H4 (cell line): ENCODE results near the gene TAS1R1. TPM values are rescaled to one million over a fixed set of nuclear protein-coding genes. Genes with fewer than 3 reads are reported as not detected.
"Not testable (repeated sequence)": the region's sequence is repeated elsewhere in the genome, so short reads cannot be mapped to it uniquely, and the experiment has no call there.

Experiments used
- DNase-seq: peaks from one replicate; pipeline ENCODE4 v3.0.0-alpha.2; 2015; ENCODE audit warnings: low spot score
- total RNA-seq: library from RNA; depleted of rRNA; stranded (reverse); fragments of >200 nt; shearing (Covaris generic); gene quantifications from 2 replicates; pipeline ENCODE4 v1.2.3, GENCODE V29; 2014

The TAS1R1 gene
- total RNA-seq, 1 experiment from 2014 or later = not detected

DNA sequence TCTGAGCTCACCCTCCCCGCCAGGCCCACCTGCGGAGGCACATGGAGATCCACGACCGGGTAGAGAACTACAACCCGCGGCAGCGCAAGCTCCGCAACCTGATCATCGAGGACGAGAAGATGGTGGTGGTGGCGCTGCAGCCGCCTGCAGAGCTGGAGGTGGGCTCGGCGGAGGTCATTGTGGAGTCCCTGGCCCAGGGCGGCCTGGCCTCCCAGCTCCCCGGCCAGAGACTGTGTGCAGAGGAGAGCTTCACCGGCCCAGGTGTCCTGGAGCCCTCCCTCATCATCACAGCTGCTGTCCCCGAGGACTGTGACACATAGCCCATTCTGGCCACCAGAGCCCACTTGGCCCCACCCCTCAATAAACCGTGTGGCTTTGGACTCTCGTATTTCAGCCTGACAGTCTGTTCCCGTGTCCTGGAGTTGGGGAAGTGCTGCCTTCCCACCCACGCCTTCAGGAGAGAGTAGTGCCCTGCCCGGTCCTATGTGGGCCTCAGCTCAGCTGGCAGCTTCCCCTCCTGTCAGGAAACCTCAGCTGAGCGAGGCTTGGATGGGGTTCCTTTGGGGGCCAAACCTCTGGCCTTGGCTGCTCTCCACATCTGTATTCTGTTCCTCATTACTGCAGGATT lies 33.9 kb downstream of the TAS1R1 start:
- no peak for DNase-seq

DNA sequence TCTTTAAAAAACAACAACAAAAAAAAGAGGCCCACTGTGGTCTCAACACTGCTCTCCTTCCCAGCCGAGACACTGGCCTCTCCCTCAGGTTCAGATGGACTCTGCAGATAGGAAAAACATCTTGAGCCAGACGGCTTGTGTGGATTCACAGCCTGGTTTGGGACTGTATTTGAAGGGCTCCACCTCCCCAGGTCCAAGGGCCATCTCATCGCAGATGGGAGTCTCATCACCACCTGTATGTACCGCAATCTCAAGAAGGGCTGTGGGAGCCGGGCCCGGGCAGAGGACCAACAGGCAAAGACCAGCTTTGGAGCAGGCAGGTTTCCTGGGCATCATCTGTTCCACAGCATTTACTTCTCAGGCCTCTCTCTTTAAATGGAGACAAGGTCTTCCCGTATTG lies 34.9 kb downstream of the TAS1R1 start:
- DNase-seq = no peak

DNA sequence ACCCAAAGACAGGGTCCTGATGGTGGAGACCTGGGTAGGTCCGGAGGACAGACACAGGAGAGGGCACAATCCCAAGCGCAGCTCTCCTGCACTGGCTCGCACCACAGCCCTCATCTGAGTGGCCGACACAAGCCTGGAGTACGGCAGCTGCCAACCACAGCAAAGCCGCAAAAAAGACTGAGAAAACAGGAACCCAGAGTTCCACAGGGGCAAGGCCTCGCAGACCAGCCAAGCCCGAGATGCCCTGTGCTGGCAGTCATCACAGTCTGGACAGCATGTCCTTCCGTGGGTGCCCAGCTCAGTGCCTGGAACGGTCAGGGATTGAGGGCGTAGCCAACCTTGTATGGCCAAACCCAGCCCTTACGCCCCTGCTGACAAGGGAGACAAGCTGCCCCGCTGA lies 36.1 kb downstream of the TAS1R1 start:
- DNase-seq = no peak

DNA sequence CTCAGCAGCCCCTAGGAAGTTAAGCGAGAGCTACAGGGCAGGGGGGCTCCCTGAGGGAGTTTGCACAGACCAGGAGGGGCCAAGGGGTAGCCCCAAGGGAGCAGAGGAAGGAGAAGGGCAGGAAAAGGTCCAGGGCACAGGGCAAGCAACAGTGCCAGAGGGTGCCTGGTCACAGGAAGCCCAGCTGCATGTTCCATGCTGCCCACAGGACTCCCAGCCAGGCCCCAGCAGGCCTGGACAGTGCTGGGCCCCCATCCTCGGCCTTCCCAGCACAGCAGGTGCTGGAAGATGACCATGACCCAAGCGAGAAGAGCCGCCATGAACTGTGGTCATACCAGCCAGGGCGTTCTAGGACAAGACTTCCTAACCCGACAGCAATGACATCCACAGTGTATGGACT lies 36.5 kb downstream of the TAS1R1 start:
- DNase-seq = no peak

GRCh38 chr1:6592441-6592840 lies 37.3 kb downstream of the TAS1R1 start:
- DNase-seq = no peak

DNA sequence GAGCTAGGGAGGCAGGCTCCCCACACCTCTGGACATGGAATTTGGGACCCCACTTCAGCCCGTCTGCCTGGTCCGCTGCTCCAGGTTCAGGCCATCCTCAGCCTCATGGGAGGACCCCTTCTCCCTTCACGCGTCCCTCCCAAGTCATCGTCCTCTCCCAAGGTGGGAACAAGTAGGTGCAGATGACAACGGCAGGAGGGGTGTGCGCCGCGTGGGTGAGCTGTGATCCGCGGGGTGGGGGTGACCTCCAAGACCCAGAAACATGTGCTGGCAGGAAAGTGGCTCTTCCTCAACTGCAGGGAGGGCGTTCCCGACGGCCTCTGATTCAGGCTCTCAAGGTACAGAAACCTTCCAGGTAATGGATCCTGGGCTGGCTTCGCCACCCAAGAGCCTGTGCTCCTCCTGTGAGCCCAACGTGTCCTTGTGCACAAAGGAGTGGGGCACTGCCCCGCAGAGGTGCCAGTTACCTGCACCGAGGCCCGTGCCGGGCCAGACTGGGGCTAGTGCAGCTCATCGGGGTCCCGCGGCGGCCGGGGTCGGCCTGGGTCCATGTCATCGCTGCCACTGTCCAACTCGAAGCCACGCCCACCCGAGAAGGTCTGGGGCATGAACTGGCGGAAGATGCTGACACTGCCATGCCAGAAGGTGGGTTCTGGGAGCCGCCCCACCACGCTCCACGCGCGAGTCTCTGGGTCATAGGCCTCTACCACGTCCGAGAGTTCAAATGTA lies 37.9 kb downstream of the TAS1R1 start:
- DNase-seq = no peak

DNA sequence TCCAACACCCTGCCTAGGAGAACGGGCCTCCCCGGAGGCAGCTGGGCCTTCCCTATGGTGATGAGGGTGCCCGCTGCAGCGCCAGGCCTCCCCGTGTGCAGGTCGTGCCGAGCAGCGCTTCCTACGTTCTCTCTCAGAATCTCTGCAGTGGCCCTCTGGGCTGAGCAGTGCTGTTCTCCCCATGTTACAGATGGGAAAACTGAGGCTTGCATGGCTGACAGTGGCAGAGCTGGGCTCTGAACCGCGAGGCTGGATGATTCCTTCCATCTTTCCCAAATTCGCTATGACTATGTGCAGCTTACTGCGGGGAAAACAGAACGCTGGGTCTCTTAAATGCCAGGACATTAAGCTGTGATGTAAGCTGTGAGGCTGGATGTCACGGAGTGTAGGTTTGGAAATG lies 38.7 kb downstream of the TAS1R1 start:
- no peak for DNase-seq

- DNase-seq = no peak
These were observed 40.1 kb downstream of the TAS1R1 start for GRCh38 chr1:6594977-6595740.

GRCh38 chr1:6596351-6596750 lies 41.2 kb downstream of the TAS1R1 start:
- no peak for DNase-seq

DNA sequence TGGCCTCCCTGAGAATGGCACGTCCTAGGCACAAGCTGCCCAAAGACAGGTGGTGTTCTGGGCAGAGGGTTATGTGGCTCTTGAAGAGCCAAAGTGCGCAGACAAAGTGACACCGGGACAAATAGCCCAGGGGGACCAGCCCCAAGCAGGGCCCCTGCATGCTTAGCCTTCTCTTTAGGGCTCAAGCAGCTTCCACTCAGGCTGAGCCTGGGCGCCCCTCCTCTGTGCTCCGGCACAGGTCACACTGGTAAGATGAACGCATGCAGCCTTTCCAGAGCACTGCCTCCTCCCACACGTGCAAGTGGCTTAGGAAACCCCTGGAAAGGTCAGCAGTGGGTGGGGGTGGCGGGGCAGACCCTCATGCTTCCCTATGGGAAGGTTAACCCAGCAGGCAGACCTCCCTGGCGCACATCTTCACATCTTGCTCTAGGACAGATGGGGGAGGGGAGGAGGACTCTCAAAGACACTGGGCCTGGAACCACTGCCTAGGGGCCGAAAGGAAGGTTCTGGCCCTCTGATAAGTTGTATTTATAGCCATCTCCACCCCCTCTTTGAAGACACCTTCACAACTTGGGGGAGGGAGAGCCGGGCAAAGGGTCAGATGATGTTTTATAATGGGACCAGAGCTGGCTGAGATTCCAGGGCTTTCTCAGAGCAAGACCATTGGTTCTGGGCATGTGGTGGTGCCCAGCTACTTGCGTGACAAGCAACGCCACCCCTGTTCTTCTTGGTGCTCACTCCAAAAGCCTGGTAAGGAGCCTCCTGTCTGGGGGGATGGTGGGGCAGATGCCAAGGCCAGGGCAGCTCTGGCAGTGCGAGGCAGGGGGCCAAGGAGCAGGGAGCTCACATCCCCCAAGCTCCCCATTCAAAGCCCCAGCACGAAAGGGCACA lies 42.0 kb downstream of the TAS1R1 start:
- no peak for DNase-seq

DNA sequence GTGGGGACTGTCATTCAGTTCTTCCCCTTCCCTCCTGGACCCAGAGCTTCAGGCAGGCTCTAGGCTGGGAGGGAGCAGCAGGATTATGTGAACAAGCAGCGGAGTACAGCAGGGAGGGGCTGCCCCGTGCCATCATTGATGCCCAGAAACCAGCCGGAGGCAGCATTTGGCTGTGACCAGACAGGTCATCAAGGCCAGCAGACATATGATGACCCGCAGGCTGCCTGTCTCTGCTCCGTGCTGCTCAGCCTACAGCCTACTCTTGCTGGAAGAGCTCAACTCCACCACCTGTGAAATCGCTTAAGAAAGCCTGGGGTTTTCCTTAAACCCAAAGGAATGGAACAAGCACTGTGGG lies 42.6 kb downstream of the TAS1R1 start:
- DNase-seq = no peak

- no peak for DNase-seq
These were observed 44.3 kb downstream of the TAS1R1 start for GRCh38 chr1:6599141-6599975.

GRCh38 chr1:6599991-6600390 lies 44.9 kb downstream of the TAS1R1 start:
- not testable (repeated sequence) for DNase-seq

DNA sequence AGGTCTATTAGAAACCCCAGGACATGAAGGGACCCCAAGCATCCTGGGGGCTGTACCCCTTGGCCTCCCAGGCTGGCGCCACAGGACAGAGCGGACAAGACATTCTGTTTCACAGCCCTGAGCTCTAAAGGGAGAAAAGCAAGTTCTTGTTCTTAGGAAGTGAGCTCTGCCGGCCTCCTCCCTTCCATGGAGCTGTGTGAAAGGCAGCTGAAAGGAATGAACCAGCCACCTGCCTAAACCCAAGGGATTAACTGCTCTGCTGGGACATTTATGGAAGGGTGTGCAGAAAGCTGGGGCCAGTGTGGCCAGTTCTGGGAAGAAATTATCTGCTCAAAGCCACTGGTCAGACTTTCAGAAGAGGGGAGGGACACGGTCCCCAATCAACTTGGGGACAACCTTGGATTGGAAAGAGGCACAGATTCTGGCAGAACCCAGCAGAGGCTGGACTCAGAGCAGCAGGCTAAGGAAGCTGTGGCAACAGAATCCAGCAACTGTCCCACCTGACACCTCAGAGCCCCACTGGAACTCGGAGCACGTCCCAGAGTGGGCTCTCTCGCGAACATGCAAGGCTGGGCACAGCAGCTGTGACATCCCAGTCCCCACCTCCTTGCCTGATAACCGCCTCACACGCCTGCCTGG lies 45.4 kb downstream of the TAS1R1 start:
- no peak for DNase-seq

GRCh38 chr1:6601049-6601922 lies 46.2 kb downstream of the TAS1R1 start:
- DNase-seq = peak; percentile 91

DNA sequence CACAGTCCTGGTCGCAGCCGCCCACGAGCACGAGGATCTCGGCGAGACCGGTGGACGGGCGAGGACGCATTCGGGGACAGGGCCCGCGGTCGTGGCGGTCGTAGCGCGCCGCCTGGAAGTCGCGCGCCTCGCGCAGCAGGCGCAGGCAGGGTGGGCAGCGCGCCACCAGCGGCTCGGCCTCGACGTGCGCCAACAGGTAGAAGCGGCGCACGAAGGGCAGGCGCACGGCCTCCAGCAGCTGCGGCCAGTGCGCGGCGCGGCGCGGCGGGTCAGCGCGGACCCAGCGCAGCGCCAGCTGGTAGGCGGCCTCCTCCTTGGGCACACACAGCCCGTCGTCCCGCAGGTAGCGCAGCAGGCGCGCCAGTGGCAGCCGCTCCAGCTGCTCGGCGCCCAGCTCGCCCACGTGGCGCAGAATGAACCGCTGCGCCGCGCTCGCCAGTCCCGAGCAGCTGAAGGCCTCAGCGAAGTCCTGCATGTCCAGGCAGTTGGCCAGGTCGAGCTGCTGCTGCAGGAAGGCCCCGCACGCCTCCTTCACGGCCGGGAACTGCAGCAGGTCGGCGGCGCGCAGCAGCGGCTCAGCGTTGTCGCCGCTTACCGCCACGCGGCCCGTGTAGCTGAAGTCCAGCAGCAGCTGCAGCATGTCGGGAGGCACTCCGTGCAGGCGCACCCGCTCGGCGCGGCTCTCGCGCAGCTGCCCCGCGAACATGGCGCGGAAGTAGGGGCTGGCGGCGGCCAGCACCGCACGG lies 47.0 kb downstream of the TAS1R1 start:
- no peak for DNase-seq

GRCh38 chr1:6602669-6603237 lies 47.6 kb downstream of the TAS1R1 start, which contains the start of gene KLHL21:
TSS of gene KLHL21 (minus strand) at chr1:6602869. CDS start at chr1:6602817, 52 bp downstream.
- DNase-seq = peak; percentile 59

- DNase-seq = no peak
These were observed 48.3 kb downstream of the TAS1R1 start for GRCh38 chr1:6603238-6603914.
